ENCODE data around the gene SIDT1. TPM values are rescaled to one million over a fixed set of nuclear protein-coding genes. Genes with fewer than 3 reads are reported as not detected.

The SIDT1 gene
- polyA plus RNA-seq, 1 donor, result 2.6 TPM

GRCh38 chr3:113545594-113545993 is 13.2 kb downstream of the SIDT1 start:
- no peak for DNase-seq (ENCODE audit: low read depth)

DNA sequence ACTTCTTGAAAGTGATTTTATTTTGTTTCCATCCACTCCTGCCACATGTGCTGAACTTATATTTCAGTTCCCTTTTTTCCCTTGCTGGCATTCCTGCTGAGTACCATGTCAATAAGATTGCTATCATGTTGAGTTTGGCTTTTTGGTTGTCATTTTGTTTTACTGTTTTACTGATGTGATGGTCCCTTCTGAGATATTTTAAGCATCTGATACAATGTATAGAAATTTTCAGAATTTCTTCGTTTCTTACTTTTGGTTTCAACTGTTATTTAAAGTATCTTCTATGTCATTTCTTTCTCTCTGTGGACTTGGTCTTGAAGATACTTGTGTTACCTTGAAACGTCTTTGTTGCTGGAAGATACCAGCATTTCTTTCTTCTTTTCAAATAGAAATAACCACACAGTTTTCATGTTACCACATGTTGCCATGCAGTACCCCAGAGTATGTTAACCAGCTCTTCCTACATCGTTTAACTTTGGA is 14.1 kb downstream of the SIDT1 start:
- DNase-seq (ENCODE audit: low read depth), result no peak

DNA sequence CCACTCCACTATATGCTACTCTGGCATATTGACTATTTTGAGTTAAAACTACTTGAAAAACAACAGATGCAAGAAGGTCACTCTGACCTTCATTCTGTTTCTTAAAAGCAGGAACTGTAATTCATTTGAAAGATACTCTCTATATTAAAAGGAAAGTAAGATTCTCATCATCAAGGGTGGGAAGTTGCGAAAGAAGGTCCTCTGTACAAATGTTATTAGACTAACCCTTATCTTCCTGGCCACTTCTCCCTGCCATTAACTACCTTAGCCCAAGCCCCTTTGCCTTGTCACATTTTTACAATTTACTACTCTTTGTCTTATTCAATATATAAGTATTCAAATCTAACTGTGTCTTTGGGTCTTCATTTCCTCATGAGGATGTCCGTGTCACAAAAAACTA is 16.1 kb downstream of the SIDT1 start:
- no peak for DNase-seq (ENCODE audit: low read depth)

GRCh38 chr3:113551820-113552219 is 19.5 kb downstream of the SIDT1 start:
- no peak for DNase-seq (ENCODE audit: low read depth)

DNA sequence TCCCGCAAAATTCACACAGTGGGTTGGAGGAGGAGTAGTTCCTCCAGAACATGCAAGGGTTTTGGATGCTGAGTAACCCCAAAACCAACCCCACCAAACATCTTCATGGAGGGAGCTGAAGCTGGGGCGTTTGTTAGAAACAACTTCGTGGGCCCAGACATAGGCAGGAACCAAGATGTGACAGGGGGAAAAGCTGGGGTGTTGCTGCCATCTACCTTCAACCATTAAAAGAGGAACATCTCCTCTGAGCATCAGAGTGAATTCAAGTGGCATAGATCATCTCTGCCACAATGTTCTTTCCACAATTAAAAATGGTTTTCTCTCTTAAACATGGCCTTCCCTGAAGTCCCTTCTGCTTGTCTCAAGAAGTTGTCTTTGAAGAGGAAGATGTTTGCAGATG is 20.5 kb downstream of the SIDT1 start:
- no peak for DNase-seq (ENCODE audit: low read depth)

- DNase-seq (ENCODE audit: low read depth), result no peak
Observed at GRCh38 chr3:113555138-113555537, 22.8 kb downstream of the SIDT1 start.

GRCh38 chr3:113556316-113556945 is 24.1 kb downstream of the SIDT1 start:
- DNase-seq (ENCODE audit: low read depth), result no peak

DNA sequence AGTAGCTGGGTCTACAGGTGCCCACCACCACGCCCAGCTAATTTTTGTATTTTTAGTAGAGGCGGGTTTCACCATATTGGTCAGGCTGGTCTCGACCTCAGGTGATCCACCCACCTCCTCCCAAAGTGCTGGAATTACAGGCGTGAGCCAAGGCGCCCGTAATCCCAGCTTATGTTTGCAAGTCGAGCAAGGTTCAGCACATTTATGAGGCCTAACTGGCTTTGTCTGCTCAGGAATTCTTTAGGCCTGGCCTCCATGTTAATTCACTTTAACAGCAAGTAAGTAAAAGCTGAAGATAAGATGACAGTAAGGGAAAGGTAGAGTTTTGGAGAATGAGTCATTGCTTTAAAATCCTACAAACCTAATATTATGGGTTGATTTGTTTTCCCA is 24.6 kb downstream of the SIDT1 start:
- no peak for DNase-seq (ENCODE audit: low read depth)

DNA sequence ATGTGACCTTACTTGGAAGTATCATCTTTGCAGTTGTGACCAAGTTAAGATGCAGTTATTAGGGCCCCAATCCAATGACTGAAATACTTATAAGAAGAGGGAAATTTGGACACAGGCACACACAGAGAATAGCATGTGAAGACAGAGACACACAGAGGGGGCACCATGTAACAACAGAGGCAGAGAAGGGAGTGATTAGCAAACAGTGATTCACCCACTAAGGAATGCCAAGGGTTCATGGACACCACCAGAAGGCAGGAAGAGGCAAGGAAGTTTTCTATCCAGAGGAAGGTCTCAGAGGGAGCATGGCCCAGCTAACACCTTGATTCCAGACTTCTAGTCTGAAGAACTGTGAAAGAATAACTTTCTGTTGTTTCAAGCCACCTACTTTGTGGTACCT is 25.0 kb downstream of the SIDT1 start:
- DNase-seq (ENCODE audit: low read depth), result no peak

DNA sequence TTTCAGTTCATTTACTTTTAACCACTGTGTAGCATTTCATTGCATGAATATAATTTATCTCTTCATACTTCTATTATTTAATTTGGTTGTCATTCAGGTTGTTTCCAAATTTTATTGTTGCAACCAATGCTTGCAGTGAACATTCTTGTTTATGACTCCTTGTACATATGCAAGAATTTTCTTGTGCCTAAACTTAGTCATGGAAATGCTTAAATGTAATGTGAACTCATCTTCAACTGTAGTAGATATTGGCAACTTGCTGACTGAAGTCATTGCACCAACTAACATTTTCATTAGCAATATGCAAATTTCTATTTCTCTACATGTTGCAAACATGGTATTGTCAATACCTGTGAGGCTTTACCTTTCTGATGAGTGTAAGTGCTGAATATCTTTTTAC is 26.7 kb downstream of the SIDT1 start:
- DNase-seq (ENCODE audit: low read depth), result no peak

DNA sequence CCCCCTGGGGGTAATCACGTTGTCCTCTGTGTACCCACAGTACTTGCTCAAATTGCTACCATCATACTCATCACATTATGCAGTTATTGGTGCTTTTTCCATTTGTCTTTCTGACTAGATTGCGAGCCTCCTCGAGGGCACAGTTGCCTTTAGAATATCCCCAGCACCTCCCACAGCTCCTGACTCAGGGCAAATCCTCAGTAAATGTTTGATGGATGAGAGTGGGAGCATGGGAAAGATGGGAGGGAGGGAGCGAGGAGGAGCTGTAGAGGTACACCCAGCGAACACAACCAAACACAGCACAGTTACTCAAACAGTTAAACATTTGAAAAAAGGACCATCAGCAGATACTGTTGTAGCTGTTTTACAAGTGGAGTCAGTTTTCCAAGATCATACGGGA is 27.9 kb downstream of the SIDT1 start:
- no peak for DNase-seq (ENCODE audit: low read depth)

- peak; percentile 20 for DNase-seq (ENCODE audit: low read depth)
Observed at GRCh38 chr3:113560831-113561623, 28.7 kb downstream of the SIDT1 start.

DNA sequence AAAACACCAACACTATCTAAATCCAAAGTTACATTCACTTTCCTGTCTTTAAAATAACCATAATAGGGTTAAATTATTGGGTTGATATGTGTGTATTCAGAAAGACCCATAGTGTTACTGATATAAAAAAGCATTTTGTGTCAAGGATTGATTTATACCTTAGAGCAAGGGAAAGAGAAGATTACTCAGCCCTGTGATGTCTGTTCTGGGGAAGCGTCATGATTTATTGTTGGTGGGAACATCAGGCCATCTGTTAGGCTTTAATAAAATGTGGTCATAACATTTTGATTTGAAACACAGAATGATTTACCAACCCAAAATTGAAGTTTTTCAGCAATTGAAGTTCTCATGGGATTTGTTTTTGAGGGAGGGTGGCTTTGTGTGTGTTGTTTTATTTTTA is 33.2 kb downstream of the SIDT1 start:
- no peak for DNase-seq (ENCODE audit: low read depth)

DNA sequence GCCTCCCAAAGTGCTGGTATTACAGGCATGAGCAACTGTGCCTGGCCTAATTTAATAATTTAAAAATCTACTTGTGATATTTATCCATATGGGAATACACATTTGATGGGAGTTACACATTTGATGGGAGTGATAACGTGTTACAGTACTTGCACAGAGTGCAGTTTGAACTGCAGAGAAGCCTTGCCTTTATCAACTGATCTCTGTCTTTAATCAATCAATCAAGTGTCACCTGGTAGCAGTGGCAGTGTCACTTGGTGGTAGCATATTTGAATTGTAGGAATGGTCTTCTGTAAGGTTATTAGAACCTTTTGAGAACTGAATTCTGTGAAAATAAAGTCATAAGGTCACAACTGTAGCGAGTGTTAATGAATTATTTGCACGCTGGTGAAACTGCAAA is 37.8 kb downstream of the SIDT1 start:
- DNase-seq (ENCODE audit: low read depth), result no peak

DNA sequence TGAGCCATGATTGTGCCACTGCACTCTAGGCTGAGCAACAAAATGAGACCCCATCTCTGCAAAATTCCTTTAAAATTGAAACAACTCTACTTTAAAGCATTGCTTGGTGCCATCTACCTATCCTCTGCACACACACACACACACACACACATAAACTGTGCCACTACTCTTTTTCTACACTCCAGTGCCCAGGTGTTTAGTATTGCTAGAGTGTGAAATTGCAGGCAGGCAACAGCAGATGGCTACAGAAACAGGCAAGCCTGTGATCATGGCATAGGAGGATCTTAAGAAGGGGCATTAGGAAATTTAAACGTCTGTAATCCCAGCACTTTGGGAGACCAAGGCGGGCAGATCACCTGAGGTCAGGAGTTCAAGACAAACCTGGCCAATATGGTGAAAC is 39.0 kb downstream of the SIDT1 start:
- DNase-seq (ENCODE audit: low read depth), result no peak

- no peak for DNase-seq (ENCODE audit: low read depth)
Observed at GRCh38 chr3:113573728-113574127, 41.4 kb downstream of the SIDT1 start.

DNA sequence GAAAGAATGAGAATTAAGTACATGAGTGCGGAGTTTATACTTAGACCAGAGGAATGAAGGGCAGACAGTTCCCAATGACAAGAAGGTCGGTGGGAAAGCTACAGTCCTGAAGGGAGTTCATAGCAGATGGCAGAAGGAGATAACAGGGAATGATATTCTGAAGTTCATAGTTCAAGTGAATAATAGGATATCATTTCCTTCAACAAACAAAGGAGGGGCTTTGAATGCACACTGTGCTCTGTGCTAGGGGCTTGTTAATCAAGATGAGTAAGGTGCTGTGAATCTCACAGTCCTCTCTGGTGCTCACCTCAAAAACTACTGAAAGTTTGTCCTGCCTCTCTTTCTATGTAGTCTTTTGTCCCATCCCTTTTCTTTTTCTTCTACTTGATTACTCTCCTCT is 41.9 kb downstream of the SIDT1 start:
- DNase-seq (ENCODE audit: low read depth), result no peak

DNA sequence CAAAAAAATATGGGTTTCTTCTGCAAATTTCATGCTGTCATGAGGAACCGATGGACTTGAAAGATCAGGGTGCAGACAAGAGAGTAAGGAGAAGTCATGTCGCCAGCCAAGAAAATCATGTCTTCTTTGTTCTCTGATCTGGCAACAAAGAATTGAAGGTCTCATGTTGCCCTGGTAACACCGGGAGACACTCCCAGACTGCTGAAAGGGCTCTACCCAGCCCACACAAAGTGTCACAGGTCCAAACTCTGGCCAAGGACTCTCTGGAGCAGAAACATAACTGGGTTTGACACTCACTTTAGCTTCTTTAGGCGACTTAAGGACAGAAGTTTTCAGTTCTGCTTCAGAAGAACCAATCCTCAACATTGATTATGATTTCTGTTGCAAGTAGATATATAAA is 42.9 kb downstream of the SIDT1 start:
- no peak for DNase-seq (ENCODE audit: low read depth)

DNA sequence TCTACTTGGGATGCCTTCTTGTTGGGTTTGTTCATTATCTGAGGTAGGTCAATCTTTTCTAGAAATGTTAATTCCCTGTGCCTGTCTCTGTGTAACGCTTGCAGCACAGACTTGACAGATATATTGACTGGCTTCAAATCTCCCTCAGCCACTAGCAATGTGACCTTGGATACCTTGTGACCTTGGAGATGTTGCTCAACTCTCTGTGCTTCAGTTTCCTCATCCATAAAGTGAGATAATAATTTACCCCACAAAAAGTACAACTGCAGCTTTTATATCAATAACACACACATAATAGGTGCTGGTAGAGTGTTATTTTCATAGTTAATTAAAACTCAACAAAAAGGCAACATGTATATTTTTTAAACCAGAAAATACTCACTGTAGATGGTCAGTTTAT is 52.9 kb downstream of the SIDT1 start:
- no peak for DNase-seq (ENCODE audit: low read depth)

GRCh38 chr3:113585720-113586119 is 53.4 kb downstream of the SIDT1 start:
- DNase-seq (ENCODE audit: low read depth), result no peak

DNA sequence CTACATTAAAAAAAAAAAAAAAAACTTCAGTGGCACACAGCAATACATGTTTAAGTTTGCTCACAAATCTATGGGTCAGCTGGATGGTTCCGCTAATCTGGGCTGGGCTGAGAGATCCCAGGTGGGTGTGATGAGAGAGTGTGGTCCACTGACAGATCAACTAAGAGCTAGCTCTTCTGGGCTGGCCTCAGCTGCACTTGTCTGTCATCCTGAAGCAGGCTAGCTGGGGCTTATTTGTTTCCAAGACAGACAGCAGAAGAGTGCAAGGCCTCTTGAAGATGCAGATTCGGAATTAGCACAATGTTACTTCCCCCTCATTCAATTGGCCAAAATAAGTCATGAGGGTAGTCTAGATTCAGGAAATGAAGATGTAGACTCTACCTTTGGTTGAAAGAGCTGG is 56.5 kb downstream of the SIDT1 start:
- no peak for DNase-seq (ENCODE audit: low read depth)

DNA sequence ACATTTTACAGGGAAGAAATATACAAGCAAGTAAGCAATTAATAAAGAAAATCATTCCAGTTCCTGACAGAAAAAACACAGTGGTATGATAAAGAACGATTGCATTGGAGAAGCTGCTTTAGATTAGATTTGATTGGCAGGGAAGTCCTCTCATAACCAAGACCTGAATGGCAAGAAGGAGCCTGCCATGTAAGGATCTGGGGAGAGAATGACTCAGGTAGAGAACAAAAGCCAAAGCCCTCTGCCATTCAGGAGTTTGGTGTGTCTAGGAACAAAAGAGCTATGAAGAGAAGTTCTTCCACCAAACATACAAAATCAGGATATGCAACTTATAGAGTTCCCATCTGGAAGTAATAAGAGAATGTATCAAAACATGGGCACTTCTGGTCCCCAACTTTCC is 57.6 kb downstream of the SIDT1 start:
- no peak for DNase-seq (ENCODE audit: low read depth)

DNA sequence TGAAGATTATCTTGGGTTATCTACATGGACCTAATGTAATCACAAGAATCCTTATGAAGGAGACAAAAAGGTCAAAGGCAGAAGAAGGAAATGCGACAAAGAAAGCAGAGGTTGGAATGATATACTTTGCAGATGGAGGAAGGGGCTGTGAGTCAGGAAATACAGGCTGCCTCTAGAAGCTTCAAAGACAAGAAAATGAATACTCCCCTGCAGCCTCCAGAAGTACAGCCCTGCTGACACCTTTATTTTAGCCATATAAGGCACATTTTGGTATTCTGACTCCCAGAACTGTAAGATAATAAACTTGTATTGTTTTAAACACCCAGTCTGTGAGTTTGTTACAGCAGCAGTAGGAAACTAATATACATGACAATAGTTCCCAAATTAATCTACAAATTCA is 58.6 kb downstream of the SIDT1 start:
- no peak for DNase-seq (ENCODE audit: low read depth)

GRCh38 chr3:113594066-113594465 is 61.7 kb downstream of the SIDT1 start:
- DNase-seq (ENCODE audit: low read depth), result no peak
